Nephron (organoid): Measurements from ENCODE around the gene RAPGEF1.

ENCODE experiments used
- H3K27ac Mint-ChIP-seq, 3 experiments: 2 replicates each; pipeline ENCODE4 v1.8.0; 2020; ENCODE audit warnings: mixed read lengths in 3 of 3, mild to moderate bottlenecking in 2 of 3, moderate library complexity in 1 of 3
- H3K27me3 Mint-ChIP-seq: 2 replicates; pipeline ENCODE4 v1.8.0; 2021; ENCODE audit warnings: low read depth, mild to moderate bottlenecking, moderate library complexity, mixed read lengths
- H3K36me3 Mint-ChIP-seq: 2 replicates; pipeline ENCODE4 v1.8.0; 2020; ENCODE audit warnings: low read depth, mixed read lengths
- H3K4me1 Mint-ChIP-seq: 2 replicates; pipeline ENCODE4 v1.8.0; 2020; ENCODE audit warnings: mixed read lengths
- H3K4me3 Mint-ChIP-seq, 3 experiments: 2 replicates each; pipeline ENCODE4 v1.8.0; 2020; ENCODE audit warnings: mild to moderate bottlenecking in 3 of 3, mixed read lengths in 3 of 3, moderate library complexity in 2 of 3
- H3K9me3 Mint-ChIP-seq: 2 replicates; pipeline ENCODE4 v1.8.0; 2020; ENCODE audit warnings: mixed read lengths
- CTCF ChIP-seq, 3 experiments: fragments of 200-600 bp; sonication (generic); IDR thresholded peaks; one replicate each; pipeline ENCODE4 v1.5.0; 2021; ENCODE audit warnings: antibody characterized with exemption in 3 of 3; ENCODE audit not compliant: unreplicated experiment in 3 of 3

The RAPGEF1 gene

GRCh38 chr9:131734781-131735180, 5.1 kb downstream of the RAPGEF1 start:
- peaks cover 8% of the 10 kb centered on the region for H3K36me3 Mint-ChIP-seq
- TF ChIP-seq CTCF (IDR thresholded peaks at IDR 0.05; ENCODE audit: unreplicated experiment in 3 of 3), result no peak
- H3K27ac Mint-ChIP-seq, result peak overlapping the region; percentile 58 to 80 (median 75)
- peaks cover 67% of the 10 kb centered on the region for H3K4me1 Mint-ChIP-seq
- H3K27me3 Mint-ChIP-seq, result no peaks in the 10 kb centered on the region
- H3K4me3 Mint-ChIP-seq, result peak overlapping the region in 2 of 3 experiments; percentile 11 to 64
- H3K9me3 Mint-ChIP-seq, result no peaks in the 10 kb centered on the region

DNA sequence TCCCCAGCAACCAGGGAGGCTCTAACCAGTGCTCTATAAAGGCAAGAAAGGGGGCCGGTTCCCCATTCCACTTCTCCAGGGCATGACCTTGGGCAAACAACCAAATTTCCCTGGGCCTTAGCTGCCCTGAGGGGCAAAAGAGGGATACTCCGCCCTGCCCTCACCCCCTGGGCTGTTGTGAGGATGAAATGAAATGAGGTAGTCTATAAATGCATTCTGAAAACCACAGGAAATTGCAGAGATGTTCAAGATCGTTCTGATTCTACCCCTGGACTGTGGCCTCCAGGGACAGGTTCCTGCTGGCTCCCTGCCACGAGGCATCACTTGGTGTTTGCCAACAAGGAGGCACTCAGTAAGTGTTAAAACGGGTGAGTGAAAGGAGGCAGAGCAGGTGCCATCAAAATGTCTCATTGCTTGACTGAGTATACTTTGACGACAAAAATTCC, 5.7 kb downstream of the RAPGEF1 start:
- peak overlapping the region in 2 of 3 experiments; percentile 8 to 80 for H3K27ac Mint-ChIP-seq
- no peak for TF ChIP-seq CTCF (IDR thresholded peaks at IDR 0.05; ENCODE audit: unreplicated experiment in 3 of 3)
- H3K4me1 Mint-ChIP-seq, result peaks cover 67% of the 10 kb centered on the region
- H3K27me3 Mint-ChIP-seq, result no peaks in the 10 kb centered on the region
- H3K36me3 Mint-ChIP-seq, result peaks cover 8% of the 10 kb centered on the region
- H3K4me3 Mint-ChIP-seq, result peak overlapping the region in 2 of 3 experiments; percentile 57 to 64
- H3K9me3 Mint-ChIP-seq, result no peaks in the 10 kb centered on the region

DNA sequence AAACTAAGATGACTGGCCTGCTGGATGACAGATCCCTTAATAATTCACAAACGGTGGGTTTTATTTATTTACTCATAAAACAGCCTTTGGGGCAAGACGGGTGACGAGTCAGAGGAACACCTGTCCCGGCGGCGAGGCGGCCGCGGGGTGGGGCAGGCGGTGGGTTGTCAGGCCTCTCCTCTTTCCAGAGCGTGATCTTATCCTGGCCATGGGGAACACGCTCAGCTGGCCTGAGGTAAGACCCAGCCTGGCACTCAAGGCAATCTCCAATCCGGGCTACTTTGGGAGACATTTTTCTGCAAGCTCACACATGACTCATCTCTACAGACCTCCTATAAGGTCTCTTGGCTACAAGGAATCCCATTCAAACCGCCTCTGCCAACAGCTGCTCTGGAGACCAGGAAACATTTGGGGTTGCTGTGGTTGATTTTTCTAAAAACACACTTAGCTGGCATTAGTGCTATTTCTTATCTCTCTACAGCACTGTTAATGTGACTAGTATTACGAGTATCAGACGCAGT, 6.3 kb downstream of the RAPGEF1 start:
- peak overlapping the region; percentile 8 to 80 (median 49) for H3K27ac Mint-ChIP-seq
- peaks cover 65% of the 10 kb centered on the region for H3K4me1 Mint-ChIP-seq
- peaks cover 8% of the 10 kb centered on the region for H3K36me3 Mint-ChIP-seq
- no peak for TF ChIP-seq CTCF (IDR thresholded peaks at IDR 0.05; ENCODE audit: unreplicated experiment in 3 of 3)
- H3K27me3 Mint-ChIP-seq, result no peaks in the 10 kb centered on the region
- no peaks in the 10 kb centered on the region for H3K9me3 Mint-ChIP-seq
- peak overlapping the region in 1 of 3 experiments; percentile 32 for H3K4me3 Mint-ChIP-seq

DNA sequence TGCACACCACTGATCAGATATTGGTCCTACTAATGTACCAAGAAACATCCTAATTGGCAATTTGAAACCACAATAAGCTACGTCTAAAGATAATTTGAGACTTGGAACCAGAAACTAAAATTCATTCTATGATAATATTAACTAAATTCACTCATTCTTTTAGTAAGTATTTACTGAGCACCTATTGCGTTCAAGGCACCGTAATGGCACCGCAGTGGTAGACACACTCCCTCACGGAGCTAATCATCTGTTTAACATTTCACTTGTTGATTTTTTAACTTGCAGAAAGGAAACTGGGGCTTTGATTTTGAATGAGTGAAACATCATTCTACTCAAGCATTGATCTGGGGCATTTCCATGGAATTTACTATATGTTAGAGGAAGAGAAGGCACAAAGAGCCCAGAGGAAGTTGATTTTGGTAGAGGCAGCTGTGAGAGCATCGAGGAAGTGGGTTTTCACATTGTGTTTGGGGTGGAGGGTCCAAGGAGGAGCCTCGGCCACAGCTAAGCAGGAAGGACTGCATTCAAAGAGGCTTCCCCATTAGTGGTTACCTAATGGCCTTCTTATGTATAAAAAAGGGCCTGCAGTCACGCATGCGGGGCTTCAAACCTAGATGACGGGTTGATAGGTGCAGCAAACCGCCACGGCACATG, 7.1 kb downstream of the RAPGEF1 start:
- H3K9me3 Mint-ChIP-seq, result no peaks in the 10 kb centered on the region
- H3K4me3 Mint-ChIP-seq, result no peak overlapping the region
- H3K27ac Mint-ChIP-seq, result peak overlapping the region in 1 of 3 experiments; percentile 23
- H3K4me1 Mint-ChIP-seq, result peaks cover 71% of the 10 kb centered on the region
- H3K36me3 Mint-ChIP-seq, result peaks cover 8% of the 10 kb centered on the region
- TF ChIP-seq CTCF (IDR thresholded peaks at IDR 0.05; ENCODE audit: unreplicated experiment in 3 of 3), result no peak
- no peaks in the 10 kb centered on the region for H3K27me3 Mint-ChIP-seq

- TF ChIP-seq CTCF (IDR thresholded peaks at IDR 0.05; ENCODE audit: unreplicated experiment in 3 of 3), result no peak
- Mint-ChIP-seq H3K27me3 (no peaks in the 10 kb centered on the region), H3K4me3 (peak overlapping the region in 1 of 3 experiments; percentile 30), H3K9me3 (no peaks in the 10 kb centered on the region), H3K4me1 (peaks cover 74% of the 10 kb centered on the region), H3K36me3 (peaks cover 6% of the 10 kb centered on the region), H3K27ac (peak overlapping the region in 2 of 3 experiments; percentile 30 to 33)
Observed at GRCh38 chr9:131732061-131732526, 7.8 kb downstream of the RAPGEF1 start.
